ENCODE data around the gene RBM47. TPM values are rescaled to one million over a fixed set of nuclear protein-coding genes. Genes with fewer than 3 reads are reported as not detected.
"Not testable (repeated sequence)": the region's sequence is repeated elsewhere in the genome, so short reads cannot be mapped to it uniquely, and the experiment has no call there.

RBM47 gene
- total and polyA plus RNA-seq, 8 donors = 21.9 to 110 (median 28.0) TPM

DNA sequence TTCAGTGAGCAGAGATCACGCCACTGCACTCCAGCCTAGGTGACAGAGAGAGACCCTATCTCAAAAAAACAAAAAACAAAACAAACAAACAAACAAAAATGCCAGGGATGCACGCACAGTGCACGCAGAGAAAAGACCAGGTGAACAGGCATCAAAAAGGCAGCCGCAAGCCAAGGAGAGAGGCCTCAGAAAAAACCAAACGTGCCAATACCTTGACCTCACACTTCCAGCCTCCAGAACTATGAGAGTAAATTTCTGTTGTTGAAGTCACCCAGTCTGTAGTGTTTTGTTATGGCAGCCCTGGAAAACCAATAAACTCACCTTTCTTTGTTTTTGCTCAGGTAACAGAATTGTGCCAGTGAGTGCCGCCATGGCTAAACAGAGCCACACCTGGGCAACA is 228.6 kb downstream of the RBM47 start:
- Histone ChIP-seq H3K4me3 (no peak overlapping the region), H3K27me3 (no peaks in the 10 kb centered on the region), H3K36me3 (no peaks in the 10 kb centered on the region), H3K27ac (no peak overlapping the region), H3K4me1 (peaks cover 3% of the 10 kb centered on the region in 2 donors), H3K9me3 (no peaks in the 10 kb centered on the region)
- DNase-seq (no peak), ATAC-seq (no peak)
- TF ChIP-seq, protein P1, sequence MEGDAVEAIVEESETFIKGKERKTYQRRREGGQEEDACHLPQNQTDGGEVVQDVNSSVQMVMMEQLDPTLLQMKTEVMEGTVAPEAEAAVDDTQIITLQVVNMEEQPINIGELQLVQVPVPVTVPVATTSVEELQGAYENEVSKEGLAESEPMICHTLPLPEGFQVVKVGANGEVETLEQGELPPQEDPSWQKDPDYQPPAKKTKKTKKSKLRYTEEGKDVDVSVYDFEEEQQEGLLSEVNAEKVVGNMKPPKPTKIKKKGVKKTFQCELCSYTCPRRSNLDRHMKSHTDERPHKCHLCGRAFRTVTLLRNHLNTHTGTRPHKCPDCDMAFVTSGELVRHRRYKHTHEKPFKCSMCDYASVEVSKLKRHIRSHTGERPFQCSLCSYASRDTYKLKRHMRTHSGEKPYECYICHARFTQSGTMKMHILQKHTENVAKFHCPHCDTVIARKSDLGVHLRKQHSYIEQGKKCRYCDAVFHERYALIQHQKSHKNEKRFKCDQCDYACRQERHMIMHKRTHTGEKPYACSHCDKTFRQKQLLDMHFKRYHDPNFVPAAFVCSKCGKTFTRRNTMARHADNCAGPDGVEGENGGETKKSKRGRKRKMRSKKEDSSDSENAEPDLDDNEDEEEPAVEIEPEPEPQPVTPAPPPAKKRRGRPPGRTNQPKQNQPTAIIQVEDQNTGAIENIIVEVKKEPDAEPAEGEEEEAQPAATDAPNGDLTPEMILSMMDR (IDR thresholded peaks at IDR 0.05) = no peak
- intact Hi-C loops (cut with DNase I) = no loop called here

- ATAC-seq (no peak), DNase-seq (no peak)
- TF ChIP-seq, protein P1 (IDR thresholded peaks at IDR 0.05) = no peak
- Histone ChIP-seq H3K4me3 (no peak overlapping the region), H3K4me1 (peaks cover 3 to 4% of the 10 kb centered on the region in 2 donors), H3K9me3 (no peaks in the 10 kb centered on the region), H3K27ac (no peak overlapping the region), H3K27me3 (no peaks in the 10 kb centered on the region), H3K36me3 (no peaks in the 10 kb centered on the region)
- intact Hi-C loops (cut with DNase I) = no loop called here
Measured at GRCh38 chr4:40399578-40399977, 230.1 kb downstream of the RBM47 start.

DNA sequence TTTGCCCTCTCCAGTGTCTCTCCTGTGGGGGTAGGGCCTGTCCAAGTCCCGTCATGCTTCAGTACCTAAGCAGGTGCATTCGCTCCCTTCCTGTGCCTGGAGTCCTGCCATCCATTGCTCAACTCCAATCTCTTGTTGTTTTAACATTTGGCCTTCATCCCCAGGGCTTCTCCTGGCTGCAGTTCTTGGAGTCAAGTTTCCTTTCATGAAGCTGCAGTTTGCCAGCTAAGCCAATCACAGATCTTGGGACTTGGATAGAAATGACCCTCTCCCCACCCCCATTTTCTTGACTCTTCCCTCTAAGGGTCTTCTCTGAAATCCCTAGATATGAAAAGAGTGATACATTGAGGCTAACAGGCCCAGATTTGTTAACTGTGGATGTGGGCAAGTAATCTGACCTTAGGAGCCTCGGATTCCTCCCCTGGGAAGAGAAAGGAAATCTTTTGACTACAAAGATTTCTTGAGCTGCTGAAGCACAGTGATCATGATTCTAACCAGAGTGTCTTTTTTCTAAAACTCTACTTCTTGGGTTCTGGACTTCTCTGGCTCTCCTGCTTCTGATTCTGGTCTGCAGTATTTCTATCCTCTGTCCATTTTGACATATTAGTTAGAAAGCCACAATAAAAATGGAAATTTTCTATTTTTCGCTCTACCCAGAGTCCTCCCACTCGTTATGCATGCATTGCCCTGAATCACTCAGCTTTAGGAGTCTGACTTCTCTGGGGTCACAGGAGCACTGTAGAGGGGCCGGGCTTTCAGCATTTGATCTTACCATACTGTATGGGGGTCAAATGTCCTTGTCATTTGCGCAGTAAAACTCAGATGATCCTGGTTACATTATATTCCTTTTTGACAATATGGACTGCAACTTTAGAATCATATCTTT is 233.5 kb downstream of the RBM47 start:
- peak in 2 of 4 donors; percentile 79 to 87 for DNase-seq
- H3K4me3 ChIP-seq = no peak overlapping the region
- no peaks in the 10 kb centered on the region for H3K9me3 ChIP-seq
- intact Hi-C loops (cut with DNase I) = no loop called here
- TF ChIP-seq, protein P1 (IDR thresholded peaks at IDR 0.05) = no peak
- no peaks in the 10 kb centered on the region for H3K36me3 ChIP-seq
- peak; percentile 81 for ATAC-seq
- H3K27me3 ChIP-seq = no peaks in the 10 kb centered on the region
- peaks cover 3 to 4% of the 10 kb centered on the region in 2 donors for H3K4me1 ChIP-seq
- H3K27ac ChIP-seq = peak overlapping the region; percentile 33 to 60

DNA sequence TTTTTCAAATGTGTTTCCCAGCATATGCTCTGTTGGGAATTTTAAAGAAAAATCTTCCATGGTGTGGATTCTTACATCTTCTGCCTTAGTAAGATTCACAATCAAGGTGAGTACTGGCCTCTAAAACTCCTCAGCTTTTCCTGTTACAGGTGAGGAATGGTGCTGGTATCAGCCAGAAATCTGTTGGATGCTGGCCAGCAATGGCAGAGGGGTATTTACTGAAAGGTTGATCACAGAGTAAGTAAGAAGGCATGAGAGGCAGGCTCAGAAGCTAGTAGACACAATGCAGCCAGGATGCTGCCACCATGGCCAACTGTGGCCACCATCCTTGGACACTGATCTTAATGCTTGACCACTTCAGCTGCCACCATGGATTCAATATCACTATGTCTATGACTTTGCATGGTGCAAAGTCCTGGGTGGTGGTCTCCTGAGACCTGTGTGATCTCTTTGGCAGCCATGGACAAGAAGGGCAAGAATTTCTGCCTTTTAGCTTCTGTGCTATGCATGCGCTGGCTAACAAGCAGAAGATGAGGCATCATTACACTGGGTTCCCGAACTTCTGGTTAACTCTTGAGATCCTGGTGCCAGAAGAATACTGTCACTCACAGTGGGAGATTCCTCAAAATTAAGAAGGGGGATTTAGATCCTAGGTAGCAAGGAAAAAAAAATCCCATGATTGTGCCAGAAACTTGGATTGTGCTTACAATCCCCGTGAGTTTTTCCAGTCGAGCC is 234.3 kb downstream of the RBM47 start:
- no peak for DNase-seq
- Histone ChIP-seq H3K4me1 (peaks cover 3 to 4% of the 10 kb centered on the region in 2 donors), H3K4me3 (no peak overlapping the region), H3K27ac (peak overlapping the region; percentile 33 to 53), H3K27me3 (no peaks in the 10 kb centered on the region), H3K36me3 (no peaks in the 10 kb centered on the region), H3K9me3 (no peaks in the 10 kb centered on the region)
- intact Hi-C loops (cut with DNase I) = no loop called here
- TF ChIP-seq, protein P1 (IDR thresholded peaks at IDR 0.05) = no peak
- ATAC-seq = no peak

DNA sequence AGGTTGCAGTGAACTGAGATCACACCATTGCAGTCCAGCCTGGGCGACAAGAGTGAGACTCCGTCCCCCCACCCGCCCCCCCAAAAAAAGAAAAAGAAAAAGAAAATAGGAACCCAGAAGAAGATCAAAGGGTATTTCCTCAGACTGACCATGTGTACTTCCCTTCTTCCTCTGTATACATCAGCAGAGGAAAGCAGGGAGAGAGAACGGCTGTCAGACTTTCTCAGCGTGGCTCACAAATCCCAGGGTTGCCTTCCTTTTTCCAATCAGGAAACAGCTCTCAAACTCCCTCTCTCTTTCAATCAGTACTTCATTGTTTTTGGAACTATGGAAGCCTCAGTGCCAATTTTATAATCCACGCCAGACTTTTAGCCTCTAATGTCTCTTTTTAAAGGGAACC is 235.4 kb downstream of the RBM47 start:
- H3K27ac ChIP-seq = no peak overlapping the region
- ATAC-seq = no peak
- H3K9me3 ChIP-seq = no peaks in the 10 kb centered on the region
- peaks cover 3 to 4% of the 10 kb centered on the region in 2 donors for H3K4me1 ChIP-seq
- TF ChIP-seq, protein P1 (IDR thresholded peaks at IDR 0.05) = no peak
- H3K27me3 ChIP-seq = no peaks in the 10 kb centered on the region
- no peak overlapping the region for H3K4me3 ChIP-seq
- intact Hi-C loops (cut with DNase I) = no loop called here
- DNase-seq = no peak
- H3K36me3 ChIP-seq = no peaks in the 10 kb centered on the region

- H3K27me3 ChIP-seq; intact Hi-C loops (cut with DNase I); H3K36me3 ChIP-seq; H3K4me1 ChIP-seq; H3K9me3 ChIP-seq; H3K4me3 ChIP-seq: not testable (repeated sequence)
- peak; percentile 60 for ATAC-seq
- H3K27ac ChIP-seq = peak overlapping the region in 1 of 2 donors; percentile 53
- DNase-seq = peak in 2 of 4 donors; percentile 32 to 38
Measured at GRCh38 chr4:40392241-40392640, 237.4 kb downstream of the RBM47 start.
